HG02763 (cell line): ENCODE results near the gene CHAT.

Experiments
- ATAC-seq: cut with Tn5 transposase; IDR thresholded peaks from one replicate; pipeline ENCODE4 v1.9.1; 2021; ENCODE audit warnings: mild to moderate bottlenecking, moderate library complexity; ENCODE audit not compliant: unreplicated experiment

Gene CHAT

DNA sequence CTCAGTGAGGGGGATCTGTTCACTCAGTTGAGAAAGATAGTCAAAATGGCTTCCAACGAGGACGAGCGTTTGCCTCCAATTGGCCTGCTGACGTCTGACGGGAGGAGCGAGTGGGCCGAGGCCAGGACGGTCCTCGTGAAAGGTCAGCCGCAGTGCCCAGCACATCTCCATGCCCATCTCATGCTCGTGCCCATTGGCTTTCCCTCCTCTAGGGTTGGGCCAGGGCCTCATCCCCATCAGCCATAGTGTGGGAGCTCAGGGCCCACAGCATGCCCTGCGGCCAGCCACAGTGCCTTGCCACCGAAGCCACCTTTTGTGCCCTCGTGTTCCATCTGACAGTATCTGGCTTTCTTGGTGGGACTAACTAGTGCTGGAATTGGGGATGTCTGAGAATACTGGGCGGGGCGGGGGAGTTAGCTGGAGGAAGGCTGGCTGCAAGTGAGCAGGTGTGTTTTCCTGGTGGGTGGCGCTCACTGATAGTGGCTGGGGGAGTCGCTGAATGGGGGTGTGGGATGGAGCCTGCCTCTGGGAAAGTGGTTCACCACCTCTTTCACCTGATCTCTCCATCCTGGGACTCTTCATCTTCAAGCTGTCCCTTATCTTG, 13.9 kb downstream of the CHAT start:
- ATAC-seq, result no peak

DNA sequence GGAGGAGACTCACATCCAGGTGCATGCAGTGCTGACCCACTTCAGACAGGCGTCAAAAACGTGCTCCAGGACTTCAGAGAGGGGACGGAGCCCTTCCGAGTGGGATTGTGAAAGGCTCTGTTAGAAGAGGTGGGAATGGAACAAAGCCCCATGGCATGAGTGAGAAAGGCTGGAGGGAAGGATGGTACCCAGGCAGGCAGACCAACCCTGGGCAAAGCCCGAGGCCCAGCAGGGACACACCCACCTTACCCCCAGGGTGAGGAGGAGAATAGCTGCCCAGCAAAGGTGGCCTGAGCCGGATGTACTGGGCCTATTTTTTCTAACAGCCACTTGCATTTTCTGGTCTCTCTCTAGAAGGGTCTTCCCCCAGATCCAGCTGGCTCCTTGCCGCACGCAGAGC, 14.8 kb downstream of the CHAT start:
- ATAC-seq, result no peak

DNA sequence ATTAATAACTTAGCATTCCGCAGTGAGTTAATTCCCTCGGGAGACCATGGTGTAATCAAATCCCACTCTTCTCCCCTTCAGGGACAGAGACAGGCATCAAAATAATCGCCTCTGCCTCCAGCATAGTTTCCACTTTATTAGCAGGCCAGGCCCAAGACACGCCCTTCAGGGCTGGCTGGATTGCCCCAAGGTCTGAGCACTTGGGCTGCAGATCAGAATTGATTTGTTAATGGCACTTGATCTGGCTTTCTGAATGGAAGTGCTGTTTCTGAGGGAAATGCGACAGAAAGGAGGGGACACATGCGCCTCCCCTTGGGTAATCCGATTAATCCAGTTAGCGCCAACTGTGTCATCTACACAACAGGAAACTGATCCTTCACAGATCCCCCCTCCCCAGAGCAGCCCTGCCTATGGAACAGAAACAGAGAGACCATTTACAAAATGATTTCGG, 15.6 kb downstream of the CHAT start:
- ATAC-seq, result no peak

DNA sequence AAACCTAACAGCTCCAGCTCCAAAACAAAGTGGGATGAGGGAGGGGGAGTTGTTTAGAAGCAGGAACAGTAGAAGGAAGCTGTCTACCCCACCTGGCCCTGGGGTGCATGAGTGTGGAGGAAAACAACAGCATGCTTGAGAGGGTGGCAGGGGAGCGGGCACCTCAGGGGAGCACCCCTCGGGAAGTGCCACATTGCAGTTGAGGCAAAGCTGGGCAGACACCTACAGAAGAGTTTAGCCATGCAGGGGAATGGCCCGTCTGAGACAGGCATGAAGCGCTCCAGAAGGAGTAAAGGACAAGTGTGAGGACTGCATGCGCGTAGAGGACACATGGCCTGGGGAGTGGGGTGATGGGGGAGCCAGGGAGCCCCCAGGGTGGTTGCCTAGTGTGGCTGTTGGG, 18.1 kb downstream of the CHAT start:
- no peak for ATAC-seq

DNA sequence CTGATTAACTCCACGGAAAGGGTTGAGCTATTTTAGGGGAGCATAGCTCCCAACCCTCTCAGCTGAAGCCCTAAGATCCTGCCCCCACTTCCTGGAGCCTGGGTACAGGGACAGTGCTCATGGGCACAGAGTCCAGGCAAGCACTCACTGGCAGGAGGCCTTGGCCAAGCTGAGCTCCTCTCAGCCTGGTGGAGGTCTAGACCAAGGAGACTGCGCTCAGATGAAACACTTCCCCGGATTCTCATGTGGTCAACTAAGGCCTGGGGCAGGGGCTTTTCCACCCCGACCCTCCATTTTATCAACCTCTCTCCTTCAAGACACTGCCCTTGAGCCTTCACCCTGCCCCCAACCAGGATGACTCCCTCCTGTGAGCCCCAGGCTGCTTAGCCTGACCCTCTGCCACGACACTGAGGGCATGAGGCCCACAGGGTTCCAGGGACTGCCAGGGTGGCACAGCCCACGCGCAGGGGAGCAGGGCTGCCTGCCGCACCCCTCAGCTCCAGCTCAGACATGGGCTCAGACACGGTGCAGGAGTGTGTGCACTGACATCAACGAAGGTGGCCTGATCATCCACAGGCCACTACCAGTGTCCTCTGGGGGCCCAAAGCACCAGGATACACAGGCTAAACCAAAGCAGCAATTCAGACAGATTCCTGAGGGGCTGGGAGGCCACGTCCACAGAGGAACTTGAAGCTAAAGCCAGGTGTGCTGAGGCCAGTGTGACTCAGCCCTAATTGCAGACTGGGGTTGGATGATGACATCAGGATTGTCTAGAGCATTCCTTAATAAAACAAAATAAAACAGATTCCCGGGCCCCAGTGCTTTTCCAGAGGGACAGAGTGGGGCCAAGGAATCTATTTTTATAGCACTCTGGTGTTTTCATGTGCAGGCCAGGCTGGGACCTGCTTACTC, 18.8 kb downstream of the CHAT start:
- ATAC-seq, result no peak

GRCh38 chr10:49633327-49634068, 19.7 kb downstream of the CHAT start:
- ATAC-seq, result no peak

GRCh38 chr10:49634069-49634660, 20.3 kb downstream of the CHAT start:
- ATAC-seq, result no peak

- ATAC-seq, result no peak
Observed at GRCh38 chr10:49642311-49642710, 28.5 kb downstream of the CHAT start.

GRCh38 chr10:49643241-49644034, 29.6 kb downstream of the CHAT start:
- no peak for ATAC-seq

DNA sequence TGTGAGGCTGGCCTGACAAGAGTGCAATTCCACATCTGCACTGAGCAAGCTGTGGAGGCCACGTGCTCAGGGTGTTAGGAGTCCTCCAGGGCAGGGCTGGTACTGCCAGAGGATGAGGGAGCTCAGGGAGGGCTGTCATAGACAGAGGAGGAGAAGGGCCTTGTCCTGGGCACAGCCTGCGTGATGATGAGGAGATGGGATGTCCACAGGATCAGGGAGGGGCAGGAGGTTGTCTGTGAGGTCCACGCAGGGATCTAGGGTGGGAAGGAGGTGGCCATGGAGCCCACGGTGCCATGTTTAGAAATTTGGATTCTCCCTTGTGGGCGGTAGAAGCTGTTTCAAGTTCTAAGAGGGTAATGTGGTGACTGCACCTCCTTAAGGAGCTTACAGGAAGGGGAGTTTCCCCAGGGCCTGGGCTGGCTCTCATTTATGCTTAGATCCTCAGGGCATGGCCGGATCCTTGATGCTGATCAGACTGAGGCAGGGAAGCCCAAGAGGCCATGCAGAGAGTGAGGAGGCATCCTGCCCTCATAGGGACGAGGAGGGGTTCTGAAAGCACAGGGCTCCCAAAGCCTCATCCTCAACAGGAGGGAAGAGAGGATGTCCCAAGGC, 30.3 kb downstream of the CHAT start:
- ATAC-seq, result no peak

DNA sequence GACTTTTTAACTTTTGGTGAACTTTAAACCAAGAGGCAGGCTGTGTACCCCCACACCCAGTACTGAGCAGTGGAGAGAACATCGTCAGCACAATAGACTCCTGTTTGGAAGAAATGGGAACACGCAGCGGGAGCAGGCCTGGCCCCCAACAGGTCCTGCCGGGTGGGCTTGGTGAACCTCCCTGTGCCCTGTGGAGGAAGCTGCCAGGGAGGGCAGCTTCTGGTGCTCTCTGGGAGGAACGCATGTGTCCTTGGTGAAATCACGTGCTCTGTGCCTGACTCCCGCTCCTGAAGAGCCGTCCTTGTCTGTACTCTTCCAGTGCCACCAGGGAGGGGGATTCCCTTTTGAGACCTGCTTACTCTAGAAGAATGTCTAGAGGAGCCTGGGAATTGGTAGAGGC, 31.6 kb downstream of the CHAT start:
- no peak for ATAC-seq

DNA sequence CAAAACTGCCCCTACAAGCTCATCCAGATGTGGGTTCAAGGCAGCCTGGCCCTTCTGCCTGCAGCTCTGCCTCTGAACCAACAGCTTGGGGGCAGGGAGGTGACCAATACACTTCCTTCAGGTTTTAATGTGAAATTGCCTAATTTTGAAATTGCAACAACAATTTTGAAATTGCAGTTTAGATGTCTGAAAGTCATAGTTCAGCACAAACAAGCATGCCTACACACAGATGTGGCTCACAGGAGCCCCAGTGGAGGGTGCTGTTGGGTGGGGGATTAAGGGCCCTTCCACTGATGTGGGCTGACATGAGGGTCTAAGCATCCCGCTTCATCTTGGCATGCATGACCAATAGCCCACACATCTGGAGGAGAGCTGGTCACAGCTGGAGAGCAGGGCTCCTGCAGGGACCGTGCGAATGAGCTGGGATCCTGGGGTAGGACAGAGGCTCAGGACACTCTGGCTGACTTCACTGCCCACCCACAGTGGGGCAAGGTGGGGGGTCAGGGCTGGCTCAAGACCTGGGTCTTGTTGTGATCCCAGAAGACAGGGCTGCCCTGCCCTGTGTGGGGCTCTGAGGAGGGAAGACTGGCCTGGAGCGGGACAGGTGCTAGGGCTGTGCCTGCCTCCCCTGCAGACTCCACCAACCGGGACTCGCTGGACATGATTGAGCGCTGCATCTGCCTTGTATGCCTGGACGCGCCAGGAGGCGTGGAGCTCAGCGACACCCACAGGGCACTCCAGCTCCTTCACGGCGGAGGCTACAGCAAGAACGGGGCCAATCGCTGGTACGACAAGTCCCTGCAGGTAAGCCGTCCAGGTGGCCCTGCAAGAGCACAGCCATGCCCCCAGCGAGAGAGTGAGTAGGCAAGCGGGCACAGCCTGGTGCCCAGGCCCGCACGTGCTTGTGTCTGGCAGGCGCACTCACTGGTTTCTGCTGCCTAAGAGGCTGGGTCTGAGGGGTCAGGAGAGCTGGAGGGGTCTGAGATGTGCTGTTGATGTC, 32.3 kb downstream of the CHAT start:
- no peak for ATAC-seq

GRCh38 chr10:49647554-49647953, 33.7 kb downstream of the CHAT start:
- ATAC-seq, result no peak

- no peak for ATAC-seq
Observed at GRCh38 chr10:49647985-49648795, 34.4 kb downstream of the CHAT start.

GRCh38 chr10:49649294-49649693, 35.5 kb downstream of the CHAT start:
- no peak for ATAC-seq

- no peak for ATAC-seq
Observed at GRCh38 chr10:49649936-49650723, 36.3 kb downstream of the CHAT start.

DNA sequence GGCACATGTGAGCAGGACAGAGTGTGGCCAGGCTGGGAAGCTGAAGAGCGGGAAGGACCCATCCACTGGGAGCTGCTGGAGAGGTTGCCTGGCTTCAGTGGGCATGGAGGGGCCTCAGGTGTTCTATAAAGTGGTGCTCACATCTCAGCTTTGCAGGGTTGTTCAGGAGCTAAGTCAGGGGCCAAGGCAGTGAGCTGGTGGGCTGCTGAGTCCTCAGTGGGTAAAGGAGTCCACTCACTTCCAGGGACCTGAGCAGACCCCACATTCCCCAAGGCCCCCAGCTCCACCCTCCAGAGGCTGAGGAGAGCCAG, 36.8 kb downstream of the CHAT start:
- ATAC-seq, result no peak
